Bronchial epithelial cell (primary cell): Measurements from ENCODE around the gene RAB40C. TPM values are rescaled to one million over a fixed set of nuclear protein-coding genes. Genes with fewer than 3 reads are reported as not detected.

Source experiments
- DNase-seq: peaks from one replicate; pipeline ENCODE4 v3.0.0-alpha.2; 2010; ENCODE audit warnings: low read depth
- FAIRE-seq: peaks from 2 replicates; lab custom pipeline; 2011; peaks lifted over from hg19 to GRCh38; lab: Jason Lieb, UNC
- H3K27me3 ChIP-seq: 2 replicates; pipeline ENCODE4 v1.5.1; 2011; ENCODE audit warnings: low read length; ENCODE audit not compliant: control insufficient read depth, insufficient read depth
- H3K36me3 ChIP-seq: 2 replicates; pipeline ENCODE4 v1.5.1; 2011; ENCODE audit warnings: low read length; ENCODE audit not compliant: control insufficient read depth, insufficient read depth
- H3K4me3 ChIP-seq: 2 replicates; pipeline ENCODE4 v1.5.1; 2011; ENCODE audit warnings: mild to moderate bottlenecking, low read depth, low read length, control low read depth
- total RNA-seq: library from RNA; depleted of rRNA; stranded (reverse); fragments of >200 nt; gene quantifications from 2 replicates; pipeline ENCODE4 v1.2.1, GENCODE V29; 2014
- TF ChIP-seq, protein P1 (sequence below): IDR thresholded peaks from 2 replicates; pipeline ENCODE4 v1.5.1; 2011; ENCODE audit warnings: mild to moderate bottlenecking, moderate library complexity, low read length, control low read depth, inconsistent platforms; ENCODE audit not compliant: insufficient read depth, severe bottlenecking

RAB40C gene
- total RNA-seq, 1 donor from 2014 or later, result 10.8 TPM

DNA sequence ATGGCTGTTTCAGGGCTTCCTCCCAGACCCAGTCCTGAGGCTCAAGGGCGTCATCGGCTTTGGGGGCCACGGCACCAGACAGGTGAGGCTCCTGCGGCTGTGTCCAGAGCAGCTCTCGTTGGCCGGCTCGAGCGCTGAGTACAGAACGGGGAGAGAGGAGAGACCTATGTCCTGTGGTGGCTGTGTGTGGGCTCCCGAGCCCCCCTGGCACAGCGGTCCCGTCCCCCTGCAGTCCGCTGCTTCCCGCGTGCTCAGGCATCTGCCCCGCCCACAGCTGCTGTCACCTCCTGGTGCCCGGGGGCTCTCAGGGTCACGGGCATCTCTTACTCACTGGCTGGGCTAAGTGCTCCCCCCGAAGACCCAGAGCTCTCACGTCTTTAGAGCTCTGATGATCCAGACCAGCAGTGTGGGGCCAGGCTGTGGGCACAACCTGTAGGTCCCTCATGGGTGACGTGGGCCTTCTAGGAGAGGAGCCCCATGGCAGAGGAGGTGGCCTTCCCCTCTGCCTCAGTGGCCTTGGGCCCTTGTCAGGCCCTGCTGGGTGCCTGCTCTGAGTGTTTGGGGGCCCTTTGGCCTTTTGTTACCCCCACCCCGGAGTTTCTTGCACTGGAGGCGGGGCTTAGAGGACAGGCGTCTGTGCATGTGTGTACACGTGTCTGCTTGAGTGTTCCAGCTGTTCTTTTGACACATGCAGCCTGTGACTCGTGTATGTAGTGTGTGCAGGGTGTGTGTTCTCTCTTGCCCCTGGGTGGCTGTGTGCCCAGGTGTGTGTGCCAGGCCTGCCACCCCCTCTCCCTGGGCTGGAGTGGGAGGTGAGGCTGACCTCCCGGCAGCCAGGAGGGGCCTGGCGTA is 62.8 kb downstream of the RAB40C start:
- H3K36me3 ChIP-seq, result peaks cover 7% of the 10 kb centered on the region
- no peaks in the 10 kb centered on the region for H3K27me3 ChIP-seq
- TF ChIP-seq, protein P1, sequence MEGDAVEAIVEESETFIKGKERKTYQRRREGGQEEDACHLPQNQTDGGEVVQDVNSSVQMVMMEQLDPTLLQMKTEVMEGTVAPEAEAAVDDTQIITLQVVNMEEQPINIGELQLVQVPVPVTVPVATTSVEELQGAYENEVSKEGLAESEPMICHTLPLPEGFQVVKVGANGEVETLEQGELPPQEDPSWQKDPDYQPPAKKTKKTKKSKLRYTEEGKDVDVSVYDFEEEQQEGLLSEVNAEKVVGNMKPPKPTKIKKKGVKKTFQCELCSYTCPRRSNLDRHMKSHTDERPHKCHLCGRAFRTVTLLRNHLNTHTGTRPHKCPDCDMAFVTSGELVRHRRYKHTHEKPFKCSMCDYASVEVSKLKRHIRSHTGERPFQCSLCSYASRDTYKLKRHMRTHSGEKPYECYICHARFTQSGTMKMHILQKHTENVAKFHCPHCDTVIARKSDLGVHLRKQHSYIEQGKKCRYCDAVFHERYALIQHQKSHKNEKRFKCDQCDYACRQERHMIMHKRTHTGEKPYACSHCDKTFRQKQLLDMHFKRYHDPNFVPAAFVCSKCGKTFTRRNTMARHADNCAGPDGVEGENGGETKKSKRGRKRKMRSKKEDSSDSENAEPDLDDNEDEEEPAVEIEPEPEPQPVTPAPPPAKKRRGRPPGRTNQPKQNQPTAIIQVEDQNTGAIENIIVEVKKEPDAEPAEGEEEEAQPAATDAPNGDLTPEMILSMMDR, result no peak
- DNase-seq, result no peak
- no peak overlapping the region for H3K4me3 ChIP-seq
- FAIRE-seq, result no peak

DNA sequence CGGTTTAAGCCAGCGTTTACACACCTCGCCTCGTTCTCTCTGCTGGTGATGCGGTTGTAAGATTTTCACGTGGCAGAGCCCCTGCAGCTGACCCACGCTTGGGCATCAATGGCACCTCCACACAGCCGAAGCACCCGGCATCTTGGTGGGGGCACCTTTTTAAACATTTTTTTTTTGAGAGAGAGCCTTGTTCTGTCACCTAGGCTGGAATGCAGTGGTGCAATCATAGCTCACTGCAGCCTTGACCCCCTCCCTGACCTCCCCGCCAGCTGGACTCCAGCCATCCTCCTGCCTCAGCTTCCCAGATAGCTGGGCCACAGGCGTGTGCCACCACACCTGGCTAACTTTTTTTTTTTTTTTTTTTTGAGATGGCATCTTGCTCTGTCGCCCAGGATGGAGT is 64.2 kb downstream of the RAB40C start:
- no peaks in the 10 kb centered on the region for H3K27me3 ChIP-seq
- peaks cover 10% of the 10 kb centered on the region for H3K36me3 ChIP-seq
- TF ChIP-seq, protein P1, result no peak
- FAIRE-seq, result no peak
- no peak overlapping the region for H3K4me3 ChIP-seq
- DNase-seq, result no peak

DNA sequence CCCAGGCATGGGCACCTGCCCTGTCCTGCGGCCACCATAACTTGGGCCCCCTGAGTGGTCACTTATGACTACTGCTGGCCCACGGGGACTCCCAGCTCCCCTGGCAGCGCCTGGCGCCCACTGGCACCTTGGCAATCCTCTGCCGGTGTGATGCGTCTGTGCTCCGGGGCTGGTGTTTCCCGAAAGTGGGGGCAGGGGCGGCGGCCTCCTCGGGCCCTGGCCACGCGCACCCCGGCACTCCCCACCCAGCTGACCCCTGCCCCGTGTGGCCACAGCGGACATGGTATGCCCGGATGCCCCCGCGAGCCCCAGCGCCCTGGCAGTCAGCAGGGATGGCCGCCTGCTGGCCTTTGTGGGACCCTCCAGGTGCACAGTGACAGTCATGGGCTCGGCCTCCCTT is 67.6 kb downstream of the RAB40C start:
- TF ChIP-seq, protein P1, result no peak

DNA sequence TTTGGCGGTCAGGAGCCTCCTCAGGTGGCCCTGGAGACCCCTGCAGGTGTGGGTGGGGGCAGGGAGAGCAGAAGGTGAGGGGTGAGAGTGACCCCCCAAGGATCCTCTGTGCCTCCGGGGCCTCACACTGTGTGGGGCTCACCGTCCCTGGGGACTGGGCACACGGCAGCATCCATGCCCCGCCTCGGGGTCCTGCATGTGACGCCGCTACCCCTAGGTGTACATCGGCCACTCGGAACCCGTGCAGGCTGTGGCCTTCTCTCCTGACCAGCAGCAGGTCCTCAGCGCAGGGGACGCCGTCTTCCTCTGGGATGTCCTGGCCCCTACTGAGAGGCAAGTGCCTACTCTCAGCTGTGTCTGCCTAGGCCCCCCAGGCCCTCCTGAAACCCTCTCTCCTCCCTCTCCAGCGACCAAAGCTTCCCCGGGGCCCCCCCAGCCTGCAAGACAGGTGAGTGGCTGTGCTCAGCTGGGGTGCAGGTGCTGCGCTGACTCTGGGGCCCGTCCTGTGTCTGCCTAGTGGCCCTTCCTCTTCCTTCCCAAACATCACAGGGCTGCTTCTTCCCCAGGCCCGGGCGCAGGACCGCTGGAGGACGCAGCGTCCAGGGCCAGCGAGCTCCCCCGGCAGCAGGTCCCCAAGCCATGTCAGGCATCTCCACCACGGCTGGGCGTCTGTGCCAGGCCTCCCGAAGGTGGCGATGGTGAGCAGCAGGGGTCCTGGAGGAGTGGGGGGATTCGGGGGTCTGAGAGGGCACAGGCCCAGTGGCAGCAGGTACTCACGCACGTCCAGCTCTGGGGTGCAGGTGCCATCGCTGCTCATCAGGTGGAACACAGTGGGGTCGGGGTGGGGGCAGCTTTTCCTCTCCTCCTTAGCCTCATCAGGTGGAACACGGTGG is 69.1 kb downstream of the RAB40C start:
- Histone ChIP-seq H3K36me3 (peaks cover 11% of the 10 kb centered on the region), H3K4me3 (no peak overlapping the region), H3K27me3 (no peaks in the 10 kb centered on the region)
- DNase-seq (no peak), FAIRE-seq (no peak)
- TF ChIP-seq, protein P1, result no peak

More for the DNA sequence above, 67.6 kb downstream of the RAB40C start:
- Histone ChIP-seq H3K27me3 (no peaks in the 10 kb centered on the region), H3K36me3 (peaks cover 12% of the 10 kb centered on the region), H3K4me3 (no peak overlapping the region)
- no peak for DNase-seq
- FAIRE-seq, result no peak

DNA sequence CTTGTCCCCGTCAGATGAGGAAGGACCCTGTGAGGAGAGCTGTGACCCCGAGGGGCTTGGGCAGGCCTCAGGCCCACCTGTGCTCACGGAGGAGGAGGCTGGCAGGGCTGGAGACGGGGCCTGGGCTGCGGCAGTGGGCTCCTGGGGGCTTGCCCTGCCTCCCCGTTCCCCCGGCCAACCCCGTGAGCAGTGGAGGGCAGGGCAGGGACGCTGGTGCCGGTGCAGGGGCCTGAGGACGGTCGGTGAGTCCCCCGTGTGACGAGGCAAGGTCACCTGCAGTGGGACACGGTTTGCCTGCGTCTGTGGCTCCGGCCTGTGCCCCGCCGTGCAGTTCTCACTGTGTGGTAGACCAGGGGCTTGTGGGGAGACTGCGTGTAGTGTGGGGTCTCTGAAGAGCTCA is 69.8 kb downstream of the RAB40C start:
- H3K4me3 ChIP-seq, result no peak overlapping the region
- TF ChIP-seq, protein P1, result no peak
- H3K36me3 ChIP-seq, result peaks cover 11% of the 10 kb centered on the region
- DNase-seq (no peak), FAIRE-seq (no peak)
- no peaks in the 10 kb centered on the region for H3K27me3 ChIP-seq
